ENCODE data around the gene RET.

RET gene

DNA sequence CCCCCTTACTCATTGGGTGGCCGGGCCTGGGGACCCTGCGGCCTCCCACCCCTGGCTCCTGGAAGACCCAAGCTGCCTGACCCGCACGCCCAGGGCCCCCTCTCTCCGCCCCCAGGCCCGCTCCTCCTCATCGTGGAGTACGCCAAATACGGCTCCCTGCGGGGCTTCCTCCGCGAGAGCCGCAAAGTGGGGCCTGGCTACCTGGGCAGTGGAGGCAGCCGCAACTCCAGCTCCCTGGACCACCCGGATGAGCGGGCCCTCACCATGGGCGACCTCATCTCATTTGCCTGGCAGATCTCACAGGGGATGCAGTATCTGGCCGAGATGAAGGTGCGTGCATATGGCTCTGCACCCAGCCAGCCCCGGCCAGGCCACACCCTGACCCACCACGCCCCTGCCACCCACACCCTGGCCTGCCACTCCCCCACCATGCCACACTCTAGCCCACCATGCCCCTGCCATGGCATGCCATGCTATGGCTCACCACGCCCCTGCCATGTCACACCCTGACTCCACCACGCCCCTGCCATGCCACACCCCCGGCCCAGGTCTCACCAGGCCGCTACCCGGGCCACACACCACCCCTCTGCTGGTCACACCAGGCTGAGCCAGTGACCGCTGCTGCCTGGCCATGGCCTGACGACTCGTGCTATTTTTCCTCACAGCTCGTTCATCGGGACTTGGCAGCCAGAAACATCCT is 42.7 kb downstream of the RET start:
- ATAC-seq (replicated peaks; ENCODE audit: extremely low read depth, poor library complexity, severe bottlenecking), result no peak
- no peaks in the 10 kb centered on the region for H3K9me3 Mint-ChIP-seq
- H3K27me3 Mint-ChIP-seq, result no peaks in the 10 kb centered on the region
- H3K36me3 Mint-ChIP-seq (ENCODE audit: insufficient read depth), result no peaks in the 10 kb centered on the region
- H3K27ac Mint-ChIP-seq (ENCODE audit: low read depth), result no peak overlapping the region
- no peak for DNase-seq (ENCODE audit: low spot score in 2 of 2)
- H3K4me1 Mint-ChIP-seq, result peaks cover 22% of the 10 kb centered on the region
- no peak overlapping the region for H3K4me3 Mint-ChIP-seq

DNA sequence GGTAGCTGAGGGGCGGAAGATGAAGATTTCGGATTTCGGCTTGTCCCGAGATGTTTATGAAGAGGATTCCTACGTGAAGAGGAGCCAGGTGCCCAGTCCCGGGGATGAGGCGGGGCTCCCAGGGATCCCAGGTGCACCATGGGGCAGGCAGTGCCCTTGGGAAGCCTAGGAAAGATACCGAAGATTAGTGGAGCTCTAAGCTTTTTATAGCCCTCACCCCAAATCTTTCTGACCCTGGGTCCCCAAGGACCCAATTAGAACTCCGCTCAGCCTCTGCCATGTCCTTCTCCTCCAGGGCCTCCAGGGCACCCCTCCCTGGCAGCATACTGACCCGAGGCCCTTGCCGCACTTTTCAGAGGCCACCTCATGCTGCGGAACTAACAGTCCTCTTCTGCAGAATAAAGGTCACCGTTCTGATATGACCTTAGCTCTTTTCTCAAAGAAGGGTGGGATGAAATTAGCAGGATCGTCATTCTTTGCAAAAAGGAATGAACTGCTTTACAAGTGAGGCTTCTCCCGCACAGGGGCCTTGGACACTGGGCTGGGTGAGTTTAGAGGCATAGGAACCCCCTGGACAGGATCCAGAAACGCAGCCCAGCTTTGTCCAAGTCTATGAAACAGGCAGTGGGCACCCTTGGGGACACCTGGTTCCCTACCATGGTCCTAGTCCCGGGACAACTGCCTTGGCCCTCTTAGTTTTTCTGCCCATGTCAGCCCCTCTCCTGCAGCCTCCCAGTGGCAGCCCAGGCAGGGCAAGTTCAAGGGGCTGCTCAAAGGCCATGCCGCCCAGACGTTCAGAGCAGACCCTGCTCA is 43.5 kb downstream of the RET start:
- Mint-ChIP-seq H3K4me3 (peak overlapping the region; percentile 29), H3K27me3 (no peaks in the 10 kb centered on the region), H3K9me3 (no peaks in the 10 kb centered on the region), H3K4me1 (peaks cover 22% of the 10 kb centered on the region), H3K27ac (ENCODE audit: low read depth) (peak overlapping the region; percentile 76), H3K36me3 (ENCODE audit: insufficient read depth) (no peaks in the 10 kb centered on the region)
- no peak for ATAC-seq (replicated peaks; ENCODE audit: extremely low read depth, poor library complexity, severe bottlenecking)
- DNase-seq (ENCODE audit: low spot score in 2 of 2), result no peak

- Mint-ChIP-seq H3K4me3 (peak overlapping the region; percentile 29), H3K27ac (ENCODE audit: low read depth) (peak overlapping the region; percentile 76), H3K4me1 (peaks cover 22% of the 10 kb centered on the region), H3K36me3 (ENCODE audit: insufficient read depth) (no peaks in the 10 kb centered on the region), H3K9me3 (no peaks in the 10 kb centered on the region), H3K27me3 (no peaks in the 10 kb centered on the region)
- DNase-seq (ENCODE audit: low spot score in 2 of 2), result peak in 1 of 2 donors; percentile 28
- peak; percentile 93 for ATAC-seq (replicated peaks; ENCODE audit: extremely low read depth, poor library complexity, severe bottlenecking)
Measured at GRCh38 chr10:43120929-43121314, 44.1 kb downstream of the RET start.

GRCh38 chr10:43121444-43121843 is 44.6 kb downstream of the RET start:
- DNase-seq (ENCODE audit: low spot score in 2 of 2) (no peak), ATAC-seq (replicated peaks; ENCODE audit: extremely low read depth, poor library complexity, severe bottlenecking) (no peak)
- no peaks in the 10 kb centered on the region for H3K27me3 Mint-ChIP-seq
- H3K27ac Mint-ChIP-seq (ENCODE audit: low read depth), result peak overlapping the region; percentile 76
- no peaks in the 10 kb centered on the region for H3K9me3 Mint-ChIP-seq
- no peaks in the 10 kb centered on the region for H3K36me3 Mint-ChIP-seq (ENCODE audit: insufficient read depth)
- H3K4me3 Mint-ChIP-seq, result peak overlapping the region; percentile 29
- peaks cover 23% of the 10 kb centered on the region for H3K4me1 Mint-ChIP-seq

- Mint-ChIP-seq H3K4me1 (peaks cover 30% of the 10 kb centered on the region), H3K27ac (ENCODE audit: low read depth) (peak overlapping the region; percentile 76)
- no peak for DNase-seq (ENCODE audit: low spot score in 2 of 2)
Measured at GRCh38 chr10:43122096-43122495, 45.2 kb downstream of the RET start.

DNA sequence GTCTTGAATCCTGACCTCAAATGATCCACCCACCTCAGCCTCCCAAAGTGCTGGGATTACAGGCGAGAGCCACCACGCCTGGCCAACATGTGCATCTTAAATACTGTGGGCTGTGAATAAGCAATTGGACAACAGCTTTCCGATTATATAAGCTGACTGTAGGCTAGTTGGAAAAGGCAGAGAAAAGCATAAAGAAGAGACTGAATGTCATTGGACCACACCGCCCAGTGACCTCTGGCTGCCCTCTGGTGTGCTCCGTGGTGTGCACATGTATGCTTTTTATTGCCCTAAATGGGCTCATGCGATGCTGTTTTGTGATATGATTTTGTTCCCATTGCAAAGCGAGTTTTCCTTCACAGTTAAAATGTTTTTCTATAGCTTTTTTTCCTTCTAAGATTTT is 46.0 kb downstream of the RET start:
- DNase-seq (ENCODE audit: low spot score in 2 of 2) (no peak), ATAC-seq (replicated peaks; ENCODE audit: extremely low read depth, poor library complexity, severe bottlenecking) (no peak)
- Mint-ChIP-seq H3K4me1 (peaks cover 31% of the 10 kb centered on the region), H3K27me3 (no peaks in the 10 kb centered on the region), H3K36me3 (ENCODE audit: insufficient read depth) (no peaks in the 10 kb centered on the region), H3K27ac (ENCODE audit: low read depth) (peak overlapping the region; percentile 76), H3K4me3 (no peak overlapping the region), H3K9me3 (no peaks in the 10 kb centered on the region)

More at GRCh38 chr10:43122096-43122495, 45.2 kb downstream of the RET start:
- H3K27me3 Mint-ChIP-seq, result no peaks in the 10 kb centered on the region
- no peak overlapping the region for H3K4me3 Mint-ChIP-seq
- no peak for ATAC-seq (replicated peaks; ENCODE audit: extremely low read depth, poor library complexity, severe bottlenecking)
- H3K36me3 Mint-ChIP-seq (ENCODE audit: insufficient read depth), result no peaks in the 10 kb centered on the region
- H3K9me3 Mint-ChIP-seq, result no peaks in the 10 kb centered on the region

DNA sequence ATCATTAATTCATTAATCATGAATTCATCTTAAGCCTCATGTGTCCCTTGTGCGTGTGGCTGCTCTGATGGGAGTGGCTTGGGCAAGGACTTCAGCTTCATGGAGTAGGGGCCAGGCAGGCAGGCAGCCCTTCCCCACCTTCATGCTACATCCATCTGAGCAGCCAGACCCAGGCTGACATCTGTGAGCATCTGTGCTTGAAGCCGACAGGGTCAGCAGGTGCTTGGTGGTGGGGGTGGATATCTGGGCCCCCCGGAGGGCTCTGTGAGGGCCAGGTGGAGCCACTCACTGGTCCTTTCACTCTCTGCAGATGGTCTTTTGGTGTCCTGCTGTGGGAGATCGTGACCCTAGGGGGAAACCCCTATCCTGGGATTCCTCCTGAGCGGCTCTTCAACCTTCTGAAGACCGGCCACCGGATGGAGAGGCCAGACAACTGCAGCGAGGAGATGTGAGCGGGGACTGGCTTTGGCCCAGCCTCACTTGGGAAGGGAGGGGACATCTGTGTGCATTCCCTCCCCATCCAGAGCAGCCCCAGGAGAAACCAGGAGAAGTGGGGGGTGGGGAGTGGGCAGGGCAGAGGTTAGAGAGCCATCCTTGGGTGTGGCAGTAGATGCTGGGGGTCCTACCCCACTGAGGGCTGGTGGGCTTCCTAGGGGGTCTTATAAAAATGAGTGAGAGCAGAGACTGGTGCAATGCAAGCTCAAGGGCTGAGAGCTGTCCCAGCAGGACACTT is 46.7 kb downstream of the RET start:
- H3K36me3 Mint-ChIP-seq (ENCODE audit: insufficient read depth), result no peaks in the 10 kb centered on the region
- ATAC-seq (replicated peaks; ENCODE audit: extremely low read depth, poor library complexity, severe bottlenecking) (no peak), DNase-seq (ENCODE audit: low spot score in 2 of 2) (no peak)
- H3K27ac Mint-ChIP-seq (ENCODE audit: low read depth), result no peak overlapping the region
- H3K27me3 Mint-ChIP-seq, result no peaks in the 10 kb centered on the region
- peaks cover 32% of the 10 kb centered on the region for H3K4me1 Mint-ChIP-seq
- no peak overlapping the region for H3K4me3 Mint-ChIP-seq
- H3K9me3 Mint-ChIP-seq, result no peaks in the 10 kb centered on the region

DNA sequence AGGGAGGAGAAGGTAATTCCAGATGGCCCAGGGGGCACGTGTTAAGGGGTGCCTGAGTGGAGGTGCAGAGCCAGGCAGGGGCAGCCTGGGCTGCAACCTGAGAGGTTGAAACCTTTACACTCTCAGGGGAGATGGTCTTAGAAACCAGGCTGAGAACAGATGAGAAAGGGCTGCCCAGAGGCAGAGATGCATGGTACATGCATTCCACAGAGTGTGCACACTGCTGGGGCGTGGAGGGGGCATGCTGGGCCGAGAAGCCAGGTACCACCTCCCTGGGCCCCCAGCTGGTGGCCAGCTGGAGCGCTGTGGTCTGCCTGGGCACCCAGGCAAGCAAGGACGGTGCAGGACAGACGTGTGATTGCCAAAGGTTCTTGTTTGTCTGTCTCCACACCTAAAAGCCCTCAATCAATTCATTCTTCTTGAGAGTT is 47.2 kb downstream of the RET start:
- H3K9me3 Mint-ChIP-seq, result no peaks in the 10 kb centered on the region
- no peaks in the 10 kb centered on the region for H3K27me3 Mint-ChIP-seq
- ATAC-seq (replicated peaks; ENCODE audit: extremely low read depth, poor library complexity, severe bottlenecking), result no peak
- no peak overlapping the region for H3K27ac Mint-ChIP-seq (ENCODE audit: low read depth)
- H3K36me3 Mint-ChIP-seq (ENCODE audit: insufficient read depth), result no peaks in the 10 kb centered on the region
- H3K4me3 Mint-ChIP-seq, result no peak overlapping the region
- no peak for DNase-seq (ENCODE audit: low spot score in 2 of 2)
- H3K4me1 Mint-ChIP-seq, result peaks cover 38% of the 10 kb centered on the region

GRCh38 chr10:43124574-43125273 is 47.9 kb downstream of the RET start:
- peaks cover 43% of the 10 kb centered on the region for H3K4me1 Mint-ChIP-seq

GRCh38 chr10:43125274-43125845 is 48.5 kb downstream of the RET start:
- peak in 1 of 2 donors; percentile 2 for DNase-seq (ENCODE audit: low spot score in 2 of 2)
- Mint-ChIP-seq H3K27ac (ENCODE audit: low read depth) (peak overlapping the region; percentile 57), H3K36me3 (ENCODE audit: insufficient read depth) (no peaks in the 10 kb centered on the region), H3K9me3 (no peaks in the 10 kb centered on the region), H3K27me3 (no peaks in the 10 kb centered on the region), H3K4me3 (no peak overlapping the region), H3K4me1 (peaks cover 39% of the 10 kb centered on the region)
- no peak for ATAC-seq (replicated peaks; ENCODE audit: extremely low read depth, poor library complexity, severe bottlenecking)

More at GRCh38 chr10:43124574-43125273, 47.9 kb downstream of the RET start:
- H3K9me3 Mint-ChIP-seq, result no peaks in the 10 kb centered on the region
- no peaks in the 10 kb centered on the region for H3K36me3 Mint-ChIP-seq (ENCODE audit: insufficient read depth)
- H3K27me3 Mint-ChIP-seq, result no peaks in the 10 kb centered on the region
- H3K27ac Mint-ChIP-seq (ENCODE audit: low read depth), result peak overlapping the region; percentile 57
- peak in 1 of 2 donors; percentile 3 for DNase-seq (ENCODE audit: low spot score in 2 of 2)
- no peak for ATAC-seq (replicated peaks; ENCODE audit: extremely low read depth, poor library complexity, severe bottlenecking)
- H3K4me3 Mint-ChIP-seq, result no peak overlapping the region

DNA sequence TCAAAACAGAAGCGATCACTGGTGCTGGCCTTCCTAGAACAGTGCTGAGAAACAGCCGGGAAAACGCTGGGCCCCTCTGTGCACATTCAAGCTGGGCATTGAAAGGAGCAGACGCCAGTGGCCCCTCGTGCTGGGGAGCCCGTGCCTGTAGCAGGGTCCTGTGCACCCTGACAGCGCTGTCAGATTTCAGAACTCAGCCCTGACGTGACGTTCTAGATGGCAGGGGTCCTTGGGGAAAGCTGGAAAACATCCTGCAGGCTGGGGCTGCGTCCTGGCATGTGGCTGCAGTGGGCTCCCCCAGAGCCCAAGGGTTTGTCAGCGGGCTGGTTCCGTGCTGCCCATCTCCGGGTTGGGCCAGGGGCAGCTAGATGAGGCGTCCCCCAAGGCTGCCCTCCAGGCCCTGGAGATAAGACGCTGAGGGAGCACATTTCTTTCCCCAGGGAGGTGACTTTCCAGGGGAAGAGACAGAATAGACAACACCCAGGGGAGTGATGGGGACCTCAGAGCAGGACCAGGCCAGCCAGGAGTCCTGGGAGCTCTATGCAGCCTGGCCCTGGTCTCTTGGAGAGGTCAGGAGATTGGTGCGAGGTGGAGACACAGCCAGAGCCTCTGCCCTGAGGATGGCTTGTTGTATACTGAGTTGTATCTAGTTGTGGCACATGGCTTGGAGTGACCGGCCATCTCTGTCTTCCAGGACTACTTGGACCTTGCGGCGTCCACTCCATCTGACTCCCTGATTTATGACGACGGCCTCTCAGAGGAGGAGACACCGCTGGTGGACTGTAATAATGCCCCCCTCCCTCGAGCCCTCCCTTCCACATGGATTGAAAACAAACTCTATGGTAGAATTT is 49.2 kb downstream of the RET start:
- H3K27ac Mint-ChIP-seq (ENCODE audit: low read depth), result no peak overlapping the region
- H3K9me3 Mint-ChIP-seq, result no peaks in the 10 kb centered on the region
- peaks cover 2% of the 10 kb centered on the region for H3K36me3 Mint-ChIP-seq (ENCODE audit: insufficient read depth)
- DNase-seq (ENCODE audit: low spot score in 2 of 2) (peak in 1 of 2 donors; percentile 7), ATAC-seq (replicated peaks; ENCODE audit: extremely low read depth, poor library complexity, severe bottlenecking) (no peak)
- peaks cover 32% of the 10 kb centered on the region for H3K4me1 Mint-ChIP-seq
- no peaks in the 10 kb centered on the region for H3K27me3 Mint-ChIP-seq
- H3K4me3 Mint-ChIP-seq, result no peak overlapping the region
